CD14-positive monocyte (primary cell): Measurements from ENCODE around the gene CST7. TPM values are rescaled to one million over a fixed set of nuclear protein-coding genes. Genes with fewer than 3 reads are reported as not detected.
A peak's percentile ranks its signal among the peaks of the same experiment; 100 is the strongest.
"Not testable (repeated sequence)": the region's sequence is repeated elsewhere in the genome, so short reads cannot be mapped to it uniquely, and the experiment has no call there.

ENCODE experiments used
- DNase-seq, 3 donors: peaks; one replicate each; pipeline ENCODE4 v3.0.0-alpha.2; 2011 to 2022
- H2AFZ ChIP-seq: 2 replicates; pipeline ENCODE4 v1.6.0; 2012; ENCODE audit warnings: mild to moderate bottlenecking, low read depth, low read length, inconsistent platforms; ENCODE audit not compliant: insufficient read depth, poor library complexity, severe bottlenecking
- H3K27ac ChIP-seq, 2 donors: 1 replicate in 1 of 2; 2 replicates in 1 of 2; pipeline ENCODE4 v1.5.1; 2012 to 2013; ENCODE audit warnings: low read length in 2 of 2, control low read depth in 1 of 2, inconsistent platforms in 1 of 2, low read depth in 1 of 2, mild to moderate bottlenecking in 1 of 2
- H3K27me3 ChIP-seq, 2 donors: one replicate each; pipeline versions ENCODE4 v1.6.0 to v1.6.1; 2011 to 2013; ENCODE audit warnings: low read length in 2 of 2; ENCODE audit not compliant: control insufficient read depth in 2 of 2, insufficient read depth in 2 of 2
- H3K36me3 ChIP-seq, 2 donors: replicated peaks in 1 of 2; 1 replicate in 1 of 2; 2 replicates in 1 of 2; pipeline versions ENCODE4 v1.5.1 to v1.6.1; 2012 to 2013; ENCODE audit warnings: low read length in 2 of 2, control low read depth in 1 of 2, inconsistent platforms in 1 of 2, mild to moderate bottlenecking in 1 of 2; ENCODE audit not compliant: insufficient read depth in 2 of 2, control insufficient read depth in 1 of 2
- H3K4me1 ChIP-seq, 2 donors: 1 replicate in 1 of 2; 2 replicates in 1 of 2; pipeline versions ENCODE4 v1.5.1 to v1.6.1; 2012 to 2013; ENCODE audit warnings: low read length in 2 of 2, control low read depth in 1 of 2, inconsistent platforms in 1 of 2, mild to moderate bottlenecking in 1 of 2, moderate library complexity in 1 of 2; ENCODE audit not compliant: insufficient read depth in 2 of 2, control insufficient read depth in 1 of 2
- H3K4me2 ChIP-seq: replicated peaks from 2 replicates; pipeline ENCODE3; 2012; ENCODE audit warnings: low read length, moderate library complexity, mild to moderate bottlenecking; ENCODE audit not compliant: poor library complexity, severe bottlenecking; ENCODE audit errors: extremely low read depth
- H3K4me3 ChIP-seq, 3 experiments: fragments of 200-600 bp in 1 of 3; sonication (generic) in 1 of 3; replicated peaks in 1 of 3; 1 replicate in 2 of 3; 2 replicates in 1 of 3; pipeline ENCODE4 v1.5.1; 2011 to 2013; ENCODE audit warnings: low read length in 3 of 3, mild to moderate bottlenecking in 3 of 3, control low read depth in 2 of 3, low read depth in 2 of 3, inconsistent platforms in 1 of 3, moderate library complexity in 1 of 3
- H3K79me2 ChIP-seq: 2 replicates; pipeline ENCODE4 v1.6.0; 2012; ENCODE audit warnings: mild to moderate bottlenecking, control low read depth, inconsistent platforms, low read length, moderate library complexity; ENCODE audit not compliant: insufficient read depth
- H3K9ac ChIP-seq: 2 replicates; pipeline ENCODE4 v1.6.0; 2017; ENCODE audit warnings: low read length, mild to moderate bottlenecking; ENCODE audit not compliant: insufficient read depth, poor library complexity, severe bottlenecking
- H3K9me3 ChIP-seq, 2 donors: replicated peaks in 1 of 2; 1 replicate in 1 of 2; 2 replicates in 1 of 2; pipeline versions ENCODE4 v1.5.1 to v1.6.1; 2012 to 2013; ENCODE audit warnings: low read length in 2 of 2, control low read depth in 1 of 2; ENCODE audit not compliant: control insufficient read depth in 1 of 2, insufficient read depth in 1 of 2
- H4K20me1 ChIP-seq: 2 replicates; pipeline ENCODE4 v1.6.0; 2012; ENCODE audit warnings: mild to moderate bottlenecking, low read length, control low read depth, moderate library complexity; ENCODE audit not compliant: insufficient read depth
- H3K27ac Mint-ChIP-seq, 7 donors: one replicate each; pipeline ENCODE4 v1.8.0; 2020; ENCODE audit warnings: mild to moderate bottlenecking in 7 of 7, mixed read lengths in 7 of 7, moderate library complexity in 6 of 7, inconsistent platforms in 2 of 7
- H3K27me3 Mint-ChIP-seq, 3 donors: one replicate each; pipeline ENCODE4 v1.8.0; 2021 to 2022; ENCODE audit warnings: low read depth in 3 of 3, mild to moderate bottlenecking in 3 of 3, mixed read lengths in 3 of 3, moderate library complexity in 3 of 3, inconsistent platforms in 1 of 3
- H3K36me3 Mint-ChIP-seq, 2 donors: one replicate each; pipeline ENCODE4 v1.8.0; 2020; ENCODE audit warnings: mixed read lengths in 2 of 2, inconsistent platforms in 1 of 2, mild to moderate bottlenecking in 1 of 2
- H3K4me1 Mint-ChIP-seq: one replicate; pipeline ENCODE4 v1.8.0; 2020; ENCODE audit warnings: mild to moderate bottlenecking, mixed read lengths
- H3K4me3 Mint-ChIP-seq, 2 donors: one replicate each; pipeline ENCODE4 v1.8.0; 2020; ENCODE audit warnings: mild to moderate bottlenecking in 2 of 2, mixed read lengths in 2 of 2, moderate library complexity in 1 of 2
- H3K9me3 Mint-ChIP-seq, 7 donors: one replicate each; pipeline ENCODE4 v1.8.0; 2020 to 2022; ENCODE audit warnings: mixed read lengths in 7 of 7, mild to moderate bottlenecking in 6 of 7, moderate library complexity in 6 of 7, inconsistent platforms in 2 of 7
- WGBS: methylation state at CpG from one replicate; pipeline ENCODE4 v1.1.5; 2013; ENCODE audit warnings: missing lambda C conversion rate; ENCODE audit not compliant: insufficient coverage; 5-methylcytosine and 5-hydroxymethylcytosine counted together
- intact Hi-C, 2 donors: fragments of 100-400 bp; cut with micrococcal nuclease; formaldehyde crosslinking; loops; one replicate each; pipeline versions ENCODE4 v1.15.0 to v1.15.1; 2023
- polyA plus RNA-seq, 3 donors: library from polyadenylated mRNA; depleted of rRNA in 1 of 3; unstranded in 2 of 3; stranded (reverse) in 1 of 3; fragments of 300-500 nt in 2 of 3; fragments of >200 nt in 1 of 3; fragmentation: Illumina TruSeq in 2 of 3; gene quantifications; 1 replicate in 2 of 3; 2 replicates in 1 of 3; pipeline ENCODE4 v1.2.3, GENCODE V29; 2012 to 2021
- TF ChIP-seq, protein P1 (sequence below): fragments of 200-600 bp; IDR thresholded peaks from one replicate; pipeline ENCODE4 v1.8.0; 2022; ENCODE audit warnings: antibody characterized with exemption, mild to moderate bottlenecking

Gene CST7
- polyA plus RNA-seq, 3 donors: 1.2 to 3.2 (median 1.8) TPM

DNA sequence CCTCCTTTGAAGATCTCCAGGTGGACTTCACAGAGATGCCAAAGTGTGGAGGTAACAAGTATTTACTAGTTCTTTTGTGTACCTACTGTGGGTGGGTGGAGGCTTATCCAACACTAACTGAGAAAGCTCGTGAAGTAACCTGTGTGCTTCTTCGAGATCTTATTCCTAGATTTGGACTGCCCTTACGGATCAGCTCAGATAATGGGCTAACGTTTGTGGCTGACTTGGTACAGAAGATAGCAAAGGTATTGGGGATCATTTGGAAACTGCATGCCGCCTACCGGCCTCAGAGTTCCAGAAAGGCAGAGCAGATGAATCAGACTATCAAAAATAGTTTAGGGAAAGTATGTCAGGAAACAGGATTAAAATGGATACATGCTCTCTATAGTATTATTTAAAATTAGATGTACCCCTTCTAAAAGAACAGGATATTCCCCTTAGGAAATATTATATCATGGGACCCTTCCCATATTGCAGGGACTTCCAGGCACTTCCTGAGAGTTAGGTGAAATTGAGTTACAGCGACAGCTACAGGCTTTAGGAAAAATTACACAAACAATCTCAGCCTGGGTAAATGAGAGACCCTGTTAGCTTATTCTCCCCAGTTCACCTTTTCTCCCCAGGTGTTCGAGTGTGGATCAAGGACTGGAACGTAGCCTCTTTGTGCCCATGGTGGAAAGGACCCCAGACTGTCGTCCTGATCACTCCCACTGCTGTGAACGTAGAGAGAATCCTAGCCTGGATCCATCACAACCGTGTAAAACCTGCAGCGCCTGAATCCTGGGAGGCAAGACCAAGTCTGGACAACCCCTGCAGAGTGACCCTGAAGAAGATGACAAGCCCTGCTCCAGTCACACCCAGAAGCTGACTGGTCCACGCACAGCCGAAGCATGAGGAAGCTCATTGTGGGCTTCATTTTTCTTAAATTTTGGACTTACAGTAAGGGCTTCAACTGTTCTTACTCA lies 18.1 kb upstream of the CST7 start:
- not testable (repeated sequence) for H3K9me3 Mint-ChIP-seq, H3K4me3 Mint-ChIP-seq
- WGBS: 69% methylated on average over 7 of the region's 15 CpGs

DNA sequence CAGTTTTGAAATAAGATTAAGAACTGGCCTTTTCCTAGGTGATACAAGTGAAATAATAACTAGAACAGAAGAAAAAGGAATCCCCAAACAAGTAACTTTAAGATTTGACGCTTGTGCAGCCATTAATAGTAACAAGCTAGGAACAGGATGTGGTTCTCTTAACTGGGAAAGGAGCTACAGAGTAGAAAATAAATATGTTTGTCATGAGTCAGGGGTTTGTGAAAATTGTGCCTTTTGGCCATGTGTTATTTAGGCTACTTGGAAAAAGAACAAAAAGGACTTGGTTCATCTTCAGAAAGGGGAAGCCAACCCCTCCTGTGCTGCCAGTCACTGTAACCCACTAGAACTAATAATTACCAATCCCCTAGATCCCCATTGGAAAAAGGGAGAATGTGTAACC lies 17.2 kb upstream of the CST7 start:
- WGBS: no CpG with 5 or more reads among the region's 1 CpG
- H3K4me2 ChIP-seq, H3K4me3 ChIP-seq, H3K36me3 Mint-ChIP-seq, H3K27me3 Mint-ChIP-seq, H2AFZ ChIP-seq, H3K9me3 ChIP-seq, H3K4me3 Mint-ChIP-seq, H3K79me2 ChIP-seq, DNase-seq, H3K27me3 ChIP-seq, H3K36me3 ChIP-seq, H3K27ac ChIP-seq, H4K20me1 ChIP-seq, H3K4me1 ChIP-seq, intact Hi-C loops, H3K9ac ChIP-seq: not testable (repeated sequence)
- Mint-ChIP-seq H3K4me1 (peaks cover 20% of the 10 kb centered on the region), H3K27ac (peak overlapping the region in 1 of 7 donors; percentile 26), H3K9me3 (peaks cover 2 to 13% (median 6%) of the 10 kb centered on the region in 7 donors)

More for the DNA sequence above, 18.1 kb upstream of the CST7 start:
- TF ChIP-seq, protein P1, sequence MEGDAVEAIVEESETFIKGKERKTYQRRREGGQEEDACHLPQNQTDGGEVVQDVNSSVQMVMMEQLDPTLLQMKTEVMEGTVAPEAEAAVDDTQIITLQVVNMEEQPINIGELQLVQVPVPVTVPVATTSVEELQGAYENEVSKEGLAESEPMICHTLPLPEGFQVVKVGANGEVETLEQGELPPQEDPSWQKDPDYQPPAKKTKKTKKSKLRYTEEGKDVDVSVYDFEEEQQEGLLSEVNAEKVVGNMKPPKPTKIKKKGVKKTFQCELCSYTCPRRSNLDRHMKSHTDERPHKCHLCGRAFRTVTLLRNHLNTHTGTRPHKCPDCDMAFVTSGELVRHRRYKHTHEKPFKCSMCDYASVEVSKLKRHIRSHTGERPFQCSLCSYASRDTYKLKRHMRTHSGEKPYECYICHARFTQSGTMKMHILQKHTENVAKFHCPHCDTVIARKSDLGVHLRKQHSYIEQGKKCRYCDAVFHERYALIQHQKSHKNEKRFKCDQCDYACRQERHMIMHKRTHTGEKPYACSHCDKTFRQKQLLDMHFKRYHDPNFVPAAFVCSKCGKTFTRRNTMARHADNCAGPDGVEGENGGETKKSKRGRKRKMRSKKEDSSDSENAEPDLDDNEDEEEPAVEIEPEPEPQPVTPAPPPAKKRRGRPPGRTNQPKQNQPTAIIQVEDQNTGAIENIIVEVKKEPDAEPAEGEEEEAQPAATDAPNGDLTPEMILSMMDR: peak; percentile 48
- DNase-seq, H3K9me3 ChIP-seq, H3K27me3 Mint-ChIP-seq, intact Hi-C loops, H3K4me2 ChIP-seq, H3K4me3 ChIP-seq, H3K4me1 ChIP-seq, H3K36me3 Mint-ChIP-seq, H3K9ac ChIP-seq, H4K20me1 ChIP-seq, H3K27ac ChIP-seq, H2AFZ ChIP-seq, H3K27me3 ChIP-seq, H3K79me2 ChIP-seq, H3K36me3 ChIP-seq: not testable (repeated sequence)
- Mint-ChIP-seq H3K27ac (peak overlapping the region in 1 of 7 donors; percentile 26), H3K4me1 (peaks cover 20% of the 10 kb centered on the region)
